Effector CD4-positive, alpha-beta T cell (primary cell): Measurements from ENCODE around the gene KCNG4. TPM values are rescaled to one million over a fixed set of nuclear protein-coding genes. Genes with fewer than 3 reads are reported as not detected.

ENCODE experiments used
- DNase-seq: peaks from one replicate; pipeline ENCODE4 v3.0.0-alpha.2; 2020
- total RNA-seq: gene quantifications from one replicate; lab custom pipeline; 2026; lab: John Stamatoyannopoulos, UW

KCNG4 gene
- not detected for total RNA-seq

GRCh38 chr16:84239909-84240308, at the start of gene KCNG4:
TSS of gene KCNG4 (minus strand) at chr16:84240012. CDS start at chr16:84237485, 2,527 bp downstream.
- no peak for DNase-seq

GRCh38 chr16:84288902-84289301, 49.1 kb upstream of the KCNG4 start:
- no peak for DNase-seq

- no peak for DNase-seq
Observed at GRCh38 chr16:84286578-84287240, 46.9 kb upstream of the KCNG4 start.

- no peak for DNase-seq
Observed at GRCh38 chr16:84284154-84284722, 44.4 kb upstream of the KCNG4 start.

GRCh38 chr16:84283314-84284153, 43.7 kb upstream of the KCNG4 start:
- DNase-seq: no peak

- DNase-seq: no peak
Observed at GRCh38 chr16:84282533-84282932, 42.7 kb upstream of the KCNG4 start.

- no peak for DNase-seq
Observed at GRCh38 chr16:84281074-84281473, 41.3 kb upstream of the KCNG4 start.

GRCh38 chr16:84279881-84280280, 40.1 kb upstream of the KCNG4 start:
- no peak for DNase-seq

- no peak for DNase-seq
Observed at GRCh38 chr16:84278968-84279367, 39.2 kb upstream of the KCNG4 start.

- DNase-seq: no peak
Observed at GRCh38 chr16:84278333-84278732, 38.5 kb upstream of the KCNG4 start.

GRCh38 chr16:84277244-84277823, 37.5 kb upstream of the KCNG4 start:
- DNase-seq: peak; percentile 68

GRCh38 chr16:84275585-84276151, 35.9 kb upstream of the KCNG4 start:
- DNase-seq: no peak

- DNase-seq: no peak
Observed at GRCh38 chr16:84274515-84274914, 34.7 kb upstream of the KCNG4 start.

- DNase-seq: no peak
Observed at GRCh38 chr16:84272740-84273320, 33.0 kb upstream of the KCNG4 start.

- no peak for DNase-seq
Observed at GRCh38 chr16:84271866-84272265, 32.1 kb upstream of the KCNG4 start.

GRCh38 chr16:84271037-84271436, 31.2 kb upstream of the KCNG4 start:
- DNase-seq: no peak

GRCh38 chr16:84270531-84270930, 30.7 kb upstream of the KCNG4 start:
- DNase-seq: no peak

GRCh38 chr16:84270071-84270470, 30.3 kb upstream of the KCNG4 start:
- no peak for DNase-seq

- no peak for DNase-seq
Observed at GRCh38 chr16:84268291-84269040, 28.7 kb upstream of the KCNG4 start.

GRCh38 chr16:84267380-84267779, 27.6 kb upstream of the KCNG4 start:
- no peak for DNase-seq

- peak; percentile 3 for DNase-seq
Observed at GRCh38 chr16:84266451-84266850, 26.6 kb upstream of the KCNG4 start.

GRCh38 chr16:84262939-84263338, 23.1 kb upstream of the KCNG4 start:
- DNase-seq: no peak
